HepG2 (cell line): Measurements from ENCODE around the gene ESPN. TPM values are rescaled to one million over a fixed set of nuclear protein-coding genes. Genes with fewer than 3 reads are reported as not detected.
A peak's percentile ranks its signal among the peaks of the same experiment; 100 is the strongest.

Experiments
- CENPT ChIP-seq: sonication (generic); formaldehyde crosslinking; IDR thresholded peaks from 2 replicates; pipeline ENCODE4 v1.8.0; 2022; ENCODE audit warnings: low read depth, mild to moderate bottlenecking, moderate library complexity, missing genetic modification reagents
- DMAP1 ChIP-seq: IDR thresholded peaks from 2 replicates; pipeline ENCODE4 v1.6.1; 2016
- FOXK1 ChIP-seq: sonication (generic); formaldehyde crosslinking; IDR thresholded peaks from 2 replicates; pipeline ENCODE4 v1.4.0; 2020; ENCODE audit warnings: low read depth, missing genetic modification reagents, borderline replicate concordance
- FOXK2 ChIP-seq: fragments of 450-650 bp; IDR thresholded peaks from 2 replicates; pipeline ENCODE4 v1.6.1; 2016
- HNF4A ChIP-seq: sonication (generic); formaldehyde crosslinking; IDR thresholded peaks from 2 replicates; pipeline ENCODE4 v1.4.0; 2020; ENCODE audit warnings: missing genetic modification reagents
- MEIS1 ChIP-seq: sonication (generic); formaldehyde crosslinking; IDR thresholded peaks from 2 replicates; pipeline ENCODE4 v1.9.0; 2021; ENCODE audit warnings: mild to moderate bottlenecking, missing genetic modification reagents, moderate library complexity, borderline replicate concordance
- SRSF1 ChIP-seq: fragments of 200-400 bp; formaldehyde crosslinking; optimal IDR thresholded peaks from 2 replicates; pipeline ENCODE3; 2017; ENCODE audit warnings: mild to moderate bottlenecking, low read depth, low read length, moderate library complexity
- SYNCRIP ChIP-seq: fragments of 200-400 bp; formaldehyde crosslinking; IDR thresholded peaks from 2 replicates; pipeline ENCODE4 v1.6.1; 2018; ENCODE audit warnings: mild to moderate bottlenecking, low read depth, low read length; ENCODE audit not compliant: insufficient read depth
- polyA plus RNA-seq, 8 experiments: library from polyadenylated mRNA; depleted of rRNA in 3 of 8; stranded (reverse) in 7 of 8; unstranded in 1 of 8; fragments of >200 nt; fragmentation: Illumina TruSeq in 4 of 8; extraction: Trizol in 4 of 8; gene quantifications; 2 replicates each; pipeline versions ENCODE4 v1.2.1 to v1.2.3, GENCODE V29; 2011 to 2016; ENCODE audit warnings: low read depth in 4 of 8, missing spikeins in 1 of 8, mixed read lengths in 1 of 8; ENCODE audit not compliant: insufficient read depth in 1 of 8
- total RNA-seq, 5 experiments: library from RNA; depleted of rRNA; stranded (reverse); fragments of >200 nt; fragmentation: Illumina TruSeq; extraction: Trizol; gene quantifications; 2 replicates each; pipeline ENCODE4 v1.2.3, GENCODE V29; 2016; ENCODE audit warnings: low read depth in 1 of 5
- TF ChIP-seq, protein P1 (sequence below), 2 experiments: sonication (generic) in 1 of 2; formaldehyde crosslinking in 1 of 2; IDR thresholded peaks; 2 replicates each; pipeline versions ENCODE4 v1.6.1 to v1.9.0; 2014 to 2022; ENCODE audit warnings: antibody characterized with exemption in 1 of 2, borderline replicate concordance in 1 of 2, inconsistent platforms in 1 of 2, low read depth in 1 of 2, missing genetic modification reagents in 1 of 2
- TF ChIP-seq, protein P2 (sequence below): sonication (generic); formaldehyde crosslinking; IDR thresholded peaks from 2 replicates; pipeline ENCODE4 v1.9.0; 2022; ENCODE audit warnings: missing genetic modification reagents, mild to moderate bottlenecking, borderline replicate concordance
- TF ChIP-seq, protein P3 (sequence below): sonication (generic); formaldehyde crosslinking; IDR thresholded peaks from 2 replicates; pipeline ENCODE4 v1.5.0; 2020; ENCODE audit warnings: mild to moderate bottlenecking, missing genetic modification reagents
- TF ChIP-seq, protein P4 (sequence below): sonication (generic); formaldehyde crosslinking; IDR thresholded peaks from 2 replicates; pipeline ENCODE4 v1.4.0; 2020; ENCODE audit warnings: missing genetic modification reagents
- TF ChIP-seq, protein P5 (sequence below): sonication (generic); formaldehyde crosslinking; IDR thresholded peaks from 2 replicates; pipeline ENCODE4 v1.8.0; 2023; ENCODE audit warnings: mild to moderate bottlenecking, missing genetic modification reagents

The ESPN gene
- total and polyA plus RNA-seq, 2 of the 13 experiments (the other 11 are each of a cell fraction or from before 2014, with no cell fraction given) = 48.6 to 54.2 TPM

DNA sequence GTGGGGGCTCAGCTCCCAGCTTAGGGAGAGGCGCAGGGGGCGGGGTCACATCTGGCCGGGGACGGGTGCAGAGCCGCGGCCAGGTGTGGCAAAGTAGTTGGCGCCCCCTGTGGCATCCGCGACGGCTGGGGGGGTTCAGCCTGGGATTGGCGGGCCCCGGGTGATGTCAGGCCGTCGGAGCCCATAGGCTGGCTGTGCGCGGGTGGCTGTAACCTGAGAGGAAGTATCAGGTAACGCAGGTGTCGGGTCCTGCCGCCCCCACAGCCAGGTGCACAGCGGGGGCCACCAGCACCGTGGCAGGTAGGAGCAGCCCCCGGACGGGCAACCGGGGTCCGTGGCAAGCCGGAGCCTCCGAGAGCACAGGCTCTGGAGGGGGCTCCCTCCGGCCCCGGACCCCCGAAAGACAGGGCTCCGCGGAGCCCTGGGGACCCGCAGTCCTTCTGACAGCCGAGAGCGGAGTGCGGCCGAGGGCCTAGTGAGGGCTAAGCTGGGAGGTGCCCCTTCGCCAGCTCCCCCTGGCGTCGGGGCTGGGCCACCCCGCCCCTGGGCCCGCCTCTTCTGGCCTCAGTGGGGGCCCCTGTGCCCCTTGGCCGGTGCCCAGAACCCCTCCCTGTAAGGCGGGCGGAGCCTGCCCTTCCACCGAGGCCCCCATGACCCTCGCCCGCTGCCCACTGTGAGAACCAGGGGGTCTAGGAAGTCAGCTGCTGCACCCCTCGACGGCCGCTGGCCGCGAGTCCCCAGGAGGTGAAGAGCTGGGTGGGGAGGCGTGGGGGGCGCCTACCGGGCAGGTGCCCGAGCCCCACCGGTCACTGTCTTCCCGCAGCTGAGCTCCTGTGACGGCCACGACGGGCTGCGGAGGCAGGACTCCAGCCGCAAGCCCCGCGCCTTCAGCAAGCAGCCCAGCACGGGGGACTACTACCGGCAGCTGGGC, 23.5 kb downstream of the ESPN start (continued):
- TF ChIP-seq, protein P1, sequence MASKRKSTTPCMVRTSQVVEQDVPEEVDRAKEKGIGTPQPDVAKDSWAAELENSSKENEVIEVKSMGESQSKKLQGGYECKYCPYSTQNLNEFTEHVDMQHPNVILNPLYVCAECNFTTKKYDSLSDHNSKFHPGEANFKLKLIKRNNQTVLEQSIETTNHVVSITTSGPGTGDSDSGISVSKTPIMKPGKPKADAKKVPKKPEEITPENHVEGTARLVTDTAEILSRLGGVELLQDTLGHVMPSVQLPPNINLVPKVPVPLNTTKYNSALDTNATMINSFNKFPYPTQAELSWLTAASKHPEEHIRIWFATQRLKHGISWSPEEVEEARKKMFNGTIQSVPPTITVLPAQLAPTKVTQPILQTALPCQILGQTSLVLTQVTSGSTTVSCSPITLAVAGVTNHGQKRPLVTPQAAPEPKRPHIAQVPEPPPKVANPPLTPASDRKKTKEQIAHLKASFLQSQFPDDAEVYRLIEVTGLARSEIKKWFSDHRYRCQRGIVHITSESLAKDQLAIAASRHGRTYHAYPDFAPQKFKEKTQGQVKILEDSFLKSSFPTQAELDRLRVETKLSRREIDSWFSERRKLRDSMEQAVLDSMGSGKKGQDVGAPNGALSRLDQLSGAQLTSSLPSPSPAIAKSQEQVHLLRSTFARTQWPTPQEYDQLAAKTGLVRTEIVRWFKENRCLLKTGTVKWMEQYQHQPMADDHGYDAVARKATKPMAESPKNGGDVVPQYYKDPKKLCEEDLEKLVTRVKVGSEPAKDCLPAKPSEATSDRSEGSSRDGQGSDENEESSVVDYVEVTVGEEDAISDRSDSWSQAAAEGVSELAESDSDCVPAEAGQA (IDR thresholded peaks at IDR 0.05; ENCODE audit: low read depth) = no peak; the same call in 1 of the 2 replicates
- TF ChIP-seq, protein P1 (CRISPR knock-in tag; IDR thresholded peaks at IDR 0.05; ENCODE audit: borderline replicate concordance) = no peak
- TF ChIP-seq HNF4A (CRISPR knock-in tag) (no peak), FOXK1 (CRISPR knock-in tag) (no peak), DMAP1 (CRISPR knock-in tag) (no peak), CENPT (no peak), SRSF1 (no peak), MEIS1 (CRISPR knock-in tag) (0 out of 2 replicates have a peak, but pooled peaks have one; percentile 54), SYNCRIP (no peak), FOXK2 (no peak)
- TF ChIP-seq, protein P2, sequence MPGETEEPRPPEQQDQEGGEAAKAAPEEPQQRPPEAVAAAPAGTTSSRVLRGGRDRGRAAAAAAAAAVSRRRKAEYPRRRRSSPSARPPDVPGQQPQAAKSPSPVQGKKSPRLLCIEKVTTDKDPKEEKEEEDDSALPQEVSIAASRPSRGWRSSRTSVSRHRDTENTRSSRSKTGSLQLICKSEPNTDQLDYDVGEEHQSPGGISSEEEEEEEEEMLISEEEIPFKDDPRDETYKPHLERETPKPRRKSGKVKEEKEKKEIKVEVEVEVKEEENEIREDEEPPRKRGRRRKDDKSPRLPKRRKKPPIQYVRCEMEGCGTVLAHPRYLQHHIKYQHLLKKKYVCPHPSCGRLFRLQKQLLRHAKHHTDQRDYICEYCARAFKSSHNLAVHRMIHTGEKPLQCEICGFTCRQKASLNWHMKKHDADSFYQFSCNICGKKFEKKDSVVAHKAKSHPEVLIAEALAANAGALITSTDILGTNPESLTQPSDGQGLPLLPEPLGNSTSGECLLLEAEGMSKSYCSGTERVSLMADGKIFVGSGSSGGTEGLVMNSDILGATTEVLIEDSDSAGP (CRISPR knock-in tag) = no peak; the same call in 1 of the 2 replicates
- TF ChIP-seq, protein P3, sequence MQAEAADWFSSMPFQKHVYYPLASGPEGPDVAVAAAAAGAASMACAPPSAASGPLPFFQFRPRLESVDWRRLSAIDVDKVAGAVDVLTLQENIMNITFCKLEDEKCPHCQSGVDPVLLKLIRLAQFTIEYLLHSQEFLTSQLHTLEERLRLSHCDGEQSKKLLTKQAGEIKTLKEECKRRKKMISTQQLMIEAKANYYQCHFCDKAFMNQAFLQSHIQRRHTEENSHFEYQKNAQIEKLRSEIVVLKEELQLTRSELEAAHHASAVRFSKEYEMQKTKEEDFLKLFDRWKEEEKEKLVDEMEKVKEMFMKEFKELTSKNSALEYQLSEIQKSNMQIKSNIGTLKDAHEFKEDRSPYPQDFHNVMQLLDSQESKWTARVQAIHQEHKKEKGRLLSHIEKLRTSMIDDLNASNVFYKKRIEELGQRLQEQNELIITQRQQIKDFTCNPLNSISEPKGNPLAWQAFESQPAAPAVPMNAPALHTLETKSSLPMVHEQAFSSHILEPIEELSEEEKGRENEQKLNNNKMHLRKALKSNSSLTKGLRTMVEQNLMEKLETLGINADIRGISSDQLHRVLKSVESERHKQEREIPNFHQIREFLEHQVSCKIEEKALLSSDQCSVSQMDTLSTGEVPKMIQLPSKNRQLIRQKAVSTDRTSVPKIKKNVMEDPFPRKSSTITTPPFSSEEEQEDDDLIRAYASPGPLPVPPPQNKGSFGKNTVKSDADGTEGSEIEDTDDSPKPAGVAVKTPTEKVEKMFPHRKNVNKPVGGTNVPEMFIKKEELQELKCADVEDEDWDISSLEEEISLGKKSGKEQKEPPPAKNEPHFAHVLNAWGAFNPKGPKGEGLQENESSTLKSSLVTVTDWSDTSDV (CRISPR knock-in tag) = no peak
- TF ChIP-seq, protein P4, sequence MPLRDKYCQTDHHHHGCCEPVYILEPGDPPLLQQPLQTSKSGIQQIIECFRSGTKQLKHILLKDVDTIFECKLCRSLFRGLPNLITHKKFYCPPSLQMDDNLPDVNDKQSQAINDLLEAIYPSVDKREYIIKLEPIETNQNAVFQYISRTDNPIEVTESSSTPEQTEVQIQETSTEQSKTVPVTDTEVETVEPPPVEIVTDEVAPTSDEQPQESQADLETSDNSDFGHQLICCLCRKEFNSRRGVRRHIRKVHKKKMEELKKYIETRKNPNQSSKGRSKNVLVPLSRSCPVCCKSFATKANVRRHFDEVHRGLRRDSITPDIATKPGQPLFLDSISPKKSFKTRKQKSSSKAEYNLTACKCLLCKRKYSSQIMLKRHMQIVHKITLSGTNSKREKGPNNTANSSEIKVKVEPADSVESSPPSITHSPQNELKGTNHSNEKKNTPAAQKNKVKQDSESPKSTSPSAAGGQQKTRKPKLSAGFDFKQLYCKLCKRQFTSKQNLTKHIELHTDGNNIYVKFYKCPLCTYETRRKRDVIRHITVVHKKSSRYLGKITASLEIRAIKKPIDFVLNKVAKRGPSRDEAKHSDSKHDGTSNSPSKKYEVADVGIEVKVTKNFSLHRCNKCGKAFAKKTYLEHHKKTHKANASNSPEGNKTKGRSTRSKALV (CRISPR knock-in tag) = no peak
- TF ChIP-seq, protein P5, sequence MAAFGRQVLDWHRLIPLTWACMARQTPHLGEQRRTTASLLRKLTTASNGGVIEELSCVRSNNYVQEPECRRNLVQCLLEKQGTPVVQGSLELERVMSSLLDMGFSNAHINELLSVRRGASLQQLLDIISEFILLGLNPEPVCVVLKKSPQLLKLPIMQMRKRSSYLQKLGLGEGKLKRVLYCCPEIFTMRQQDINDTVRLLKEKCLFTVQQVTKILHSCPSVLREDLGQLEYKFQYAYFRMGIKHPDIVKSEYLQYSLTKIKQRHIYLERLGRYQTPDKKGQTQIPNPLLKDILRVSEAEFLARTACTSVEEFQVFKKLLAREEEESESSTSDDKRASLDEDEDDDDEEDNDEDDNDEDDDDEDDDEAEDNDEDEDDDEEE (CRISPR knock-in tag) = no peak; the same call in 1 of the 2 replicates
